HepG2 (cell line): Measurements from ENCODE around the gene NFE2L1. TPM values are rescaled to one million over a fixed set of nuclear protein-coding genes. Genes with fewer than 3 reads are reported as not detected.

Source experiments
- CENPBD1 ChIP-seq: sonication (generic); formaldehyde crosslinking; IDR thresholded peaks from 2 replicates; pipeline ENCODE4 v1.8.0; 2022; ENCODE audit warnings: missing genetic modification reagents, low read depth, mild to moderate bottlenecking, borderline replicate concordance
- CHD2 ChIP-seq: IDR thresholded peaks from 2 replicates; pipeline ENCODE4 v1.6.1; 2011; ENCODE audit warnings: low read depth, low read length, improper control_type of control experiment
- DZIP1 ChIP-seq: sonication (generic); formaldehyde crosslinking; IDR thresholded peaks from 2 replicates; pipeline ENCODE4 v1.5.0; 2020; ENCODE audit warnings: mild to moderate bottlenecking, missing genetic modification reagents
- EZH2 ChIP-seq: conservative IDR thresholded peaks from 2 replicates; pipeline ENCODE4 v1.6.1; 2012; ENCODE audit warnings: mild to moderate bottlenecking, low read depth, low read length, moderate library complexity
- FOXA3 ChIP-seq: IDR thresholded peaks from 2 replicates; pipeline ENCODE4 v1.6.1; 2016; ENCODE audit warnings: missing genetic modification reagents, missing compliant biosample characterization
- FOXJ3 ChIP-seq: sonication (generic); formaldehyde crosslinking; IDR thresholded peaks from 2 replicates; pipeline ENCODE4 v1.4.0; 2020; ENCODE audit warnings: missing genetic modification reagents, mild to moderate bottlenecking, borderline replicate concordance
- HNRNPK ChIP-seq: fragments of 200-400 bp; formaldehyde crosslinking; IDR thresholded peaks from 2 replicates; pipeline ENCODE4 v1.6.1; 2018; ENCODE audit warnings: low read length, low read depth, moderate library complexity, mild to moderate bottlenecking; ENCODE audit not compliant: poor library complexity, severe bottlenecking
- HOXD1 ChIP-seq: sonication (generic); formaldehyde crosslinking; IDR thresholded peaks from 2 replicates; pipeline ENCODE4 v1.5.0; 2020; ENCODE audit warnings: missing genetic modification reagents
- PAX8 ChIP-seq: sonication (generic); formaldehyde crosslinking; IDR thresholded peaks from 2 replicates; pipeline ENCODE4 v1.8.0; 2022; ENCODE audit warnings: mild to moderate bottlenecking, missing genetic modification reagents, borderline replicate concordance
- PLRG1 ChIP-seq: fragments of 450-650 bp; conservative IDR thresholded peaks from 2 replicates; pipeline ENCODE4 v1.6.1; 2016
- PRDM4 ChIP-seq: sonication (generic); formaldehyde crosslinking; IDR thresholded peaks from 2 replicates; pipeline ENCODE4 v1.9.0; 2021; ENCODE audit warnings: missing genetic modification reagents, borderline replicate concordance
- PRMT3 ChIP-seq: sonication (generic); formaldehyde crosslinking; IDR thresholded peaks from 2 replicates; pipeline ENCODE4 v1.8.1; 2022; ENCODE audit warnings: low read depth, mild to moderate bottlenecking, moderate library complexity, missing genetic modification reagents, borderline replicate concordance
- RBFOX2 ChIP-seq: fragments of 200-400 bp; formaldehyde crosslinking; IDR thresholded peaks from 2 replicates; pipeline ENCODE4 v1.6.1; 2017; ENCODE audit warnings: low read depth, mild to moderate bottlenecking, low read length
- RNF219 ChIP-seq: sonication (generic); formaldehyde crosslinking; IDR thresholded peaks from 2 replicates; pipeline ENCODE4 v1.5.0; 2020; ENCODE audit warnings: mild to moderate bottlenecking, missing genetic modification reagents
- TARDBP ChIP-seq: sonication (generic); formaldehyde crosslinking; IDR thresholded peaks from 2 replicates; pipeline ENCODE4 v1.8.0; 2022; ENCODE audit warnings: mild to moderate bottlenecking, missing genetic modification reagents
- TOE1 ChIP-seq: sonication (generic); formaldehyde crosslinking; IDR thresholded peaks from 2 replicates; pipeline ENCODE4 v1.4.0; 2020; ENCODE audit warnings: mild to moderate bottlenecking, missing genetic modification reagents
- ZNF136 ChIP-seq: sonication (generic); formaldehyde crosslinking; IDR thresholded peaks from 2 replicates; pipeline ENCODE4 v1.8.1; 2022; ENCODE audit warnings: low read depth, mild to moderate bottlenecking, moderate library complexity, missing genetic modification reagents
- ZNF17 ChIP-seq: sonication (generic); formaldehyde crosslinking; IDR thresholded peaks from 2 replicates; pipeline ENCODE4 v1.5.0; 2020; ENCODE audit warnings: mild to moderate bottlenecking, missing genetic modification reagents
- ZNF253 ChIP-seq: sonication (generic); formaldehyde crosslinking; IDR thresholded peaks from 2 replicates; pipeline ENCODE4 v1.8.0; 2022; ENCODE audit warnings: mild to moderate bottlenecking, missing genetic modification reagents, borderline replicate concordance
- ZNF354B ChIP-seq: sonication (generic); formaldehyde crosslinking; IDR thresholded peaks from 2 replicates; pipeline ENCODE4 v1.8.0; 2022; ENCODE audit warnings: mild to moderate bottlenecking, missing genetic modification reagents
- ZNF530 ChIP-seq: sonication (generic); formaldehyde crosslinking; IDR thresholded peaks from 2 replicates; pipeline ENCODE4 v1.5.0; 2020; ENCODE audit warnings: low read depth, mild to moderate bottlenecking, missing genetic modification reagents
- ZNF703 ChIP-seq: sonication (generic); formaldehyde crosslinking; IDR thresholded peaks from 2 replicates; pipeline ENCODE4 v1.5.1; 2020; ENCODE audit warnings: missing genetic modification reagents, mild to moderate bottlenecking, moderate library complexity, borderline replicate concordance
- polyA plus RNA-seq, 8 experiments: library from polyadenylated mRNA; depleted of rRNA in 3 of 8; stranded (reverse) in 7 of 8; unstranded in 1 of 8; fragments of >200 nt; fragmentation: Illumina TruSeq in 4 of 8; extraction: Trizol in 4 of 8; gene quantifications; 2 replicates each; pipeline versions ENCODE4 v1.2.1 to v1.2.3, GENCODE V29; 2011 to 2016; ENCODE audit warnings: low read depth in 4 of 8, missing spikeins in 1 of 8, mixed read lengths in 1 of 8; ENCODE audit not compliant: insufficient read depth in 1 of 8
- total RNA-seq, 5 experiments: library from RNA; depleted of rRNA; stranded (reverse); fragments of >200 nt; fragmentation: Illumina TruSeq; extraction: Trizol; gene quantifications; 2 replicates each; pipeline ENCODE4 v1.2.3, GENCODE V29; 2016; ENCODE audit warnings: low read depth in 1 of 5

NFE2L1 gene
- total and polyA plus RNA-seq, 2 of the 13 experiments (the other 11 are each of a cell fraction or from before 2014, with no cell fraction given): 67.0 to 234 TPM

DNA sequence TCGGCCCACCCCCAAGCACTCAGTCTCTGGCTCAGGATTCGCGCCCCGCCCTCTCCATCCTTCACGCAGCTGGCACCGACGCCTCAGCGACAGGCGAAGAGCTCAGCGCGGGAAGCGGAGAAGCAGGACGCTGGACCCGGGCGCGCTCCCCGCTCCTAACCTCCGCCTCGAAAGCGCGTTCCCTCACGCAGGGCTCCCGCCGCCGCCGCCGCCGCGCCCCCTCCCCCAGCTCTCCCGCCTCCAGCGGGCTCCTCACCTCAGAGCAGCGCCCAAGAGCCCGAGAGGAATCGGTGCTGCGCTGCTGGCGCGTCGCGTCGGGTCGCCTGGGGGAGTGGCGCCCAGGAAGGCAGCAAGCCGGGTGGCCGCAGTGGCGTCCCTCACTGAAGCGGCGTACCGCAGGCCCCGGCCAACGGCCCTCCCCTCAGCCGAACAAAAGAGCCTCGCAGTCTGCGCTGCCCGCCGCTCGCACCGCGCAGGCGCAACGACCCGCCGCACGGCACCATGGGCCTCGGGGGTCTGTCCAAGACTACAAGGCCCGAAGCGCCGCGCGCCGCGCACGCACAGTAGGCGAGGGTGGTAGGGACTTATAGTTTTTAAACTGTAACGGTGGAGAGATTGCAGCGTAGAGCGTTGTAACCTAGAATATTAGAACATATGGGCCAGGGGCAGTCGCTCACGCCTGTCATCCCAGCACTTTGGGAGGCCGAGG is 53.0 kb downstream of the NFE2L1 start, which contains the start of gene CBX1 (continued):
- no peak for TF ChIP-seq PRDM4 (CRISPR knock-in tag)
- TF ChIP-seq DZIP1: no peak
- TF ChIP-seq HOXD1: peak; percentile 56; the same call in 1 of the 2 replicates
- TF ChIP-seq PRMT3 (CRISPR knock-in tag): no peak
- TF ChIP-seq FOXJ3: peak; percentile 29; the same call in 1 of the 2 replicates
- TF ChIP-seq ZNF17 (CRISPR knock-in tag): no peak
- TF ChIP-seq ZNF136: no peak; the same call in none of the 2 replicates
- TF ChIP-seq ZNF703 (CRISPR knock-in tag): no peak; the same call in 1 of the 2 replicates
- TF ChIP-seq FOXA3 (CRISPR knock-in tag): peak; percentile 23; the same call in 1 of the 2 replicates
- no peak for TF ChIP-seq EZH2
- 0 out of 2 replicates have a peak, but pooled peaks have one; percentile 33 for TF ChIP-seq ZNF354B (CRISPR knock-in tag)
- TF ChIP-seq CENPBD1 (CRISPR knock-in tag): no peak
- TF ChIP-seq TARDBP: peak; percentile 95
- TF ChIP-seq PLRG1: no peak
- TF ChIP-seq PAX8: peak; percentile 93
- peak; percentile 86 for TF ChIP-seq HNRNPK
- peak; percentile 30; the same call in 1 of the 2 replicates for TF ChIP-seq TOE1 (CRISPR knock-in tag)
- peak; percentile 92 for TF ChIP-seq RBFOX2
- TF ChIP-seq CHD2: no peak
- no peak for TF ChIP-seq ZNF530 (CRISPR knock-in tag)
- TF ChIP-seq ZNF253: peak; percentile 21; the same call in 1 of the 2 replicates
- TF ChIP-seq RNF219 (CRISPR knock-in tag): no peak
